ENCODE measurements around the gene PTGIS.

PTGIS gene

GRCh38 chr20:49496553-49497397 is 71.2 kb downstream of the PTGIS start:
- DNase-seq (ENCODE audit: low spot score): no peak

- DNase-seq (ENCODE audit: low spot score): no peak
These were observed 71.9 kb downstream of the PTGIS start for GRCh38 chr20:49496043-49496442.

GRCh38 chr20:49490689-49491088 is 77.2 kb downstream of the PTGIS start:
- no peak for DNase-seq (ENCODE audit: low spot score)

- DNase-seq (ENCODE audit: low spot score): no peak
These were observed 78.2 kb downstream of the PTGIS start for GRCh38 chr20:49489688-49490087.

GRCh38 chr20:49486064-49486463 is 81.9 kb downstream of the PTGIS start:
- no peak for DNase-seq (ENCODE audit: low spot score)

- DNase-seq (ENCODE audit: low spot score): no peak
These were observed 82.4 kb downstream of the PTGIS start for GRCh38 chr20:49485563-49485962.

- peak; percentile 43 for DNase-seq (ENCODE audit: low spot score)
These were observed 83.5 kb downstream of the PTGIS start for GRCh38 chr20:49484180-49485140.

- DNase-seq (ENCODE audit: low spot score): no peak
These were observed 84.2 kb downstream of the PTGIS start for GRCh38 chr20:49483696-49484123.

GRCh38 chr20:49483018-49483695 is 84.8 kb downstream of the PTGIS start:
- DNase-seq (ENCODE audit: low spot score): no peak

- peak; percentile 6 for DNase-seq (ENCODE audit: low spot score)
These were observed 85.3 kb downstream of the PTGIS start, which contains the start of gene KCNB1 for GRCh38 chr20:49482621-49483017. KCNB1 (minus strand) TSS chr20:49482668; CDS start chr20:49482480, 188 bp downstream.

- DNase-seq (ENCODE audit: low spot score): no peak
These were observed 85.8 kb downstream of the PTGIS start for GRCh38 chr20:49482173-49482572.

GRCh38 chr20:49481116-49481515 is 86.8 kb downstream of the PTGIS start:
- no peak for DNase-seq (ENCODE audit: low spot score)

GRCh38 chr20:49480236-49480635 is 87.7 kb downstream of the PTGIS start:
- no peak for DNase-seq (ENCODE audit: low spot score)

- no peak for DNase-seq (ENCODE audit: low spot score)
These were observed 88.2 kb downstream of the PTGIS start for GRCh38 chr20:49479785-49480184.

GRCh38 chr20:49478754-49479689 is 88.9 kb downstream of the PTGIS start:
- no peak for DNase-seq (ENCODE audit: low spot score)

GRCh38 chr20:49478266-49478665 is 89.7 kb downstream of the PTGIS start:
- no peak for DNase-seq (ENCODE audit: low spot score)

GRCh38 chr20:49477200-49477599 is 90.7 kb downstream of the PTGIS start:
- DNase-seq (ENCODE audit: low spot score): no peak

- no peak for DNase-seq (ENCODE audit: low spot score)
These were observed 92.0 kb downstream of the PTGIS start for GRCh38 chr20:49476016-49476355.

- DNase-seq (ENCODE audit: low spot score): no peak
These were observed 92.5 kb downstream of the PTGIS start for GRCh38 chr20:49475292-49476015.

- no peak for DNase-seq (ENCODE audit: low spot score)
These were observed 96.5 kb downstream of the PTGIS start for GRCh38 chr20:49471397-49471796.
